IgD-negative memory B cell (primary cell): ENCODE results near the gene FAM90A26. TPM values are rescaled to one million over a fixed set of nuclear protein-coding genes. Genes with fewer than 3 reads are reported as not detected.

Source experiments
- polyA plus RNA-seq: library from polyadenylated mRNA; unstranded; fragments of 300-500 nt; fragmentation: Illumina TruSeq; gene quantifications from one replicate; pipeline ENCODE4 v1.2.3, GENCODE V29; 2021

FAM90A26 gene
- polyA plus RNA-seq, 1 donor from 2014 or later = not detected

Other genes starting within 250 kb of the FAM90A26 start
- gene USP17L10, start 40.2 kb downstream of the FAM90A26 start, polyA plus RNA-seq = not detected
- gene USP17L11, start 45.0 kb downstream of the FAM90A26 start, polyA plus RNA-seq = not detected
- gene USP17L12, start 49.7 kb downstream of the FAM90A26 start, polyA plus RNA-seq = not detected
- not detected for gene USP17L13, start 54.5 kb downstream of the FAM90A26 start, polyA plus RNA-seq
- not detected for gene USP17L15, start 64.0 kb downstream of the FAM90A26 start, polyA plus RNA-seq
- gene USP17L17, start 73.5 kb downstream of the FAM90A26 start, polyA plus RNA-seq = not detected
- gene USP17L18, start 78.2 kb downstream of the FAM90A26 start, polyA plus RNA-seq = not detected
- not detected for gene USP17L19, start 83.0 kb downstream of the FAM90A26 start, polyA plus RNA-seq
- gene USP17L20, start 87.7 kb downstream of the FAM90A26 start, polyA plus RNA-seq = not detected
- not detected for gene USP17L21, start 92.5 kb downstream of the FAM90A26 start, polyA plus RNA-seq
- gene USP17L22, start 97.2 kb downstream of the FAM90A26 start, polyA plus RNA-seq = not detected
- not detected for gene USP17L24, start 154.8 kb downstream of the FAM90A26 start, polyA plus RNA-seq
- gene USP17L25, start 159.5 kb downstream of the FAM90A26 start, polyA plus RNA-seq = not detected
- not detected for gene USP17L26, start 164.2 kb downstream of the FAM90A26 start, polyA plus RNA-seq
- gene USP17L5, start 169.0 kb downstream of the FAM90A26 start, polyA plus RNA-seq = not detected
- gene USP17L27, start 173.7 kb downstream of the FAM90A26 start, polyA plus RNA-seq = not detected
- gene USP17L28, start 178.5 kb downstream of the FAM90A26 start, polyA plus RNA-seq = not detected
- gene USP17L29, start 183.2 kb downstream of the FAM90A26 start, polyA plus RNA-seq = not detected
- not detected for gene USP17L30, start 192.7 kb downstream of the FAM90A26 start, polyA plus RNA-seq